Stimulated activated CD4-positive, alpha-beta T cell treated with anti-CD3 and anti-CD28 coated beads, Interleukin-12 subunit alpha, Interleukin-12 subunit beta, amount 100 ng/mL, for 24 hours (primary cell): ENCODE results near the gene IST1.
A peak's percentile ranks its signal among the peaks of the same experiment; 100 is the strongest.
"Not testable (repeated sequence)": the region's sequence is repeated elsewhere in the genome, so short reads cannot be mapped to it uniquely, and the experiment has no call there.

Experiments
- DNase-seq, 2 experiments: peaks; one replicate each; pipeline ENCODE4 v3.0.0-alpha.2; 2020; ENCODE audit warnings: low read depth in 2 of 2

The IST1 gene

GRCh38 chr16:71882505-71883167 lies 12.7 kb upstream of the IST1 start:
- peak; percentile 51 to 71 for DNase-seq

- DNase-seq = peak in 1 of 2 experiments; percentile 28
Observed at GRCh38 chr16:71883168-71883848, 12.0 kb upstream of the IST1 start.

GRCh38 chr16:71883849-71884638 lies 11.3 kb upstream of the IST1 start, which contains the start of gene ZNF821:
ZNF821 (minus strand) TSS chr16:71884182; CDS start chr16:71879946, 4,236 bp downstream.
- peak; percentile 44 to 68 for DNase-seq

GRCh38 chr16:71885261-71885650 lies 10.1 kb upstream of the IST1 start:
- no peak for DNase-seq

GRCh38 chr16:71889147-71889546 lies 6.2 kb upstream of the IST1 start:
- no peak for DNase-seq

- no peak for DNase-seq
Observed at GRCh38 chr16:71893888-71894228, 1.5 kb upstream of the IST1 start.

GRCh38 chr16:71894229-71894920 lies 956 bp upstream of the IST1 start:
- peak in 1 of 2 experiments; percentile 17 for DNase-seq

- peak in 1 of 2 experiments; percentile 5 for DNase-seq
Observed at GRCh38 chr16:71895679-71896365, 491 bp downstream of the IST1 start.

- no peak for DNase-seq
Observed at GRCh38 chr16:71896764-71897368, 1.5 kb downstream of the IST1 start.

- DNase-seq = no peak
Observed at GRCh38 chr16:71899171-71899570, 3.8 kb downstream of the IST1 start.

- no peak for DNase-seq
Observed at GRCh38 chr16:71902656-71903365, 7.5 kb downstream of the IST1 start.

GRCh38 chr16:71903608-71904007 lies 8.3 kb downstream of the IST1 start:
- no peak for DNase-seq

- no peak for DNase-seq
Observed at GRCh38 chr16:71904239-71904638, 8.9 kb downstream of the IST1 start.

- DNase-seq = not testable (repeated sequence)
Observed at GRCh38 chr16:71905765-71906164, 10.4 kb downstream of the IST1 start.

GRCh38 chr16:71911121-71911520 lies 15.8 kb downstream of the IST1 start:
- no peak for DNase-seq

GRCh38 chr16:71912534-71913275 lies 17.4 kb downstream of the IST1 start:
- no peak for DNase-seq

- DNase-seq = no peak
Observed at GRCh38 chr16:71914802-71915201, 19.5 kb downstream of the IST1 start.

GRCh38 chr16:71915350-71915749 lies 20.0 kb downstream of the IST1 start:
- DNase-seq = no peak

- no peak for DNase-seq
Observed at GRCh38 chr16:71916397-71916920, 21.1 kb downstream of the IST1 start.
